ENCODE data around the gene BCAR3.

DNA sequence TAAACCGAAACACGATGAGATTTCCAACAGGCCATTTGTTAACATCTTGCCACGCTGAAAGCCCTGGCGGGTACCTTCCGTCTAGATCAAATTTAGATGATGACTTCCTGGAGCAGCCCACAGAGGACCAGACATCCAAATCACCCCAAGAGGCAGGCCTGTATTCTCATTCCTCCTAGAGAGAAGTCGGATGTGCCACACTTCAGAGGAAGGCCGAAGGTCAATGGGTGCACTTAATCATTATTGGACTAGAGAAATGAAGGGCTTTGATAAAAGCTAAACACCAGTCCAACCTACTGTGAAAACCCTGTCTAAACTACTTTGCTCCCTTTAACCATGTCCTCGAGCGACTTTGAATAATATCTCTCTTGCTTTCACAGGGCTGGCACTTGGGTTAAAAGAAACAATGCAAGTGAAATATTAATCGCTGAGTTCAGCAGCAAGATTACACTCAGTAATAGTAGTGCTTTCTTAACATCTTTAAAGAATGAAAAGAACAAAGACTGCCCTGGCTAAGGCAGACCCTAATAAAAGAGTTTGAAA lies 76.5 kb downstream of the BCAR3 start:
- TF ChIP-seq CTCF (IDR thresholded peaks at IDR 0.05; ENCODE audit: borderline replicate concordance, extremely low read depth, low read length, poor library complexity, severe bottlenecking) (no peak), EZH2 (IDR thresholded peaks at IDR 0.05; ENCODE audit: borderline replicate concordance, low read depth, low read length, severe bottlenecking) (no peak)
